ENCODE results near the gene GRIP2. TPM values are rescaled to one million over a fixed set of nuclear protein-coding genes. Genes with fewer than 3 reads are reported as not detected.

GRIP2 gene
- total RNA-seq, 1 experiment from 2014 or later = 0.43 TPM

- ChIA-PET CTCF (interaction anchor here (0.5 kb wide), 1 partner anchor 61 kb away, joined by 3 read pairs; no protein-coding TSS in a partner anchor), POLR2A (ENCODE audit: low non-redundant PET) (interaction anchor here (0.6 kb wide), 1 partner anchor 33 kb away, joined by 3 read pairs; no protein-coding TSS in a partner anchor)
- Histone ChIP-seq H3K36me3 (ENCODE audit: insufficient read depth, low read length, poor library complexity, severe bottlenecking) (no peaks in the 10 kb centered on the region), H3K9me3 (ENCODE audit: low read depth, low read length, poor library complexity, severe bottlenecking) (no peaks in the 10 kb centered on the region), H3K27me3 (replicated peaks; ENCODE audit: insufficient read depth, low read depth, low read length, poor library complexity) (no peaks in the 10 kb centered on the region), H3K4me1 (ENCODE audit: insufficient read depth, low read length, poor library complexity, severe bottlenecking) (no peaks in the 10 kb centered on the region), H3K27ac (ENCODE audit: low read depth, low read length, poor library complexity, severe bottlenecking) (no peak overlapping the region), H3K4me3 (ENCODE audit: low read depth, low read length, poor library complexity, severe bottlenecking) (no peak overlapping the region)
- TF ChIP-seq, protein P1, sequence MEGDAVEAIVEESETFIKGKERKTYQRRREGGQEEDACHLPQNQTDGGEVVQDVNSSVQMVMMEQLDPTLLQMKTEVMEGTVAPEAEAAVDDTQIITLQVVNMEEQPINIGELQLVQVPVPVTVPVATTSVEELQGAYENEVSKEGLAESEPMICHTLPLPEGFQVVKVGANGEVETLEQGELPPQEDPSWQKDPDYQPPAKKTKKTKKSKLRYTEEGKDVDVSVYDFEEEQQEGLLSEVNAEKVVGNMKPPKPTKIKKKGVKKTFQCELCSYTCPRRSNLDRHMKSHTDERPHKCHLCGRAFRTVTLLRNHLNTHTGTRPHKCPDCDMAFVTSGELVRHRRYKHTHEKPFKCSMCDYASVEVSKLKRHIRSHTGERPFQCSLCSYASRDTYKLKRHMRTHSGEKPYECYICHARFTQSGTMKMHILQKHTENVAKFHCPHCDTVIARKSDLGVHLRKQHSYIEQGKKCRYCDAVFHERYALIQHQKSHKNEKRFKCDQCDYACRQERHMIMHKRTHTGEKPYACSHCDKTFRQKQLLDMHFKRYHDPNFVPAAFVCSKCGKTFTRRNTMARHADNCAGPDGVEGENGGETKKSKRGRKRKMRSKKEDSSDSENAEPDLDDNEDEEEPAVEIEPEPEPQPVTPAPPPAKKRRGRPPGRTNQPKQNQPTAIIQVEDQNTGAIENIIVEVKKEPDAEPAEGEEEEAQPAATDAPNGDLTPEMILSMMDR (conservative IDR thresholded peaks at IDR 0.05; ENCODE audit: low read depth, low read length) = no peak
- no peak for TF ChIP-seq EZH2 (IDR thresholded peaks at IDR 0.05; ENCODE audit: borderline replicate concordance, low read depth, low read length, poor library complexity, severe bottlenecking)
- no peak for DNase-seq (ENCODE audit: low spot score)
- BruUV-seq (replicated peaks) = no TSS peak
- intact Hi-C loops (cut with micrococcal nuclease; ENCODE audit: unreplicated experiment) = no loop called here
These were observed 12.0 kb upstream of the GRIP2 start for GRCh38 chr3:14552041-14552648.

DNA sequence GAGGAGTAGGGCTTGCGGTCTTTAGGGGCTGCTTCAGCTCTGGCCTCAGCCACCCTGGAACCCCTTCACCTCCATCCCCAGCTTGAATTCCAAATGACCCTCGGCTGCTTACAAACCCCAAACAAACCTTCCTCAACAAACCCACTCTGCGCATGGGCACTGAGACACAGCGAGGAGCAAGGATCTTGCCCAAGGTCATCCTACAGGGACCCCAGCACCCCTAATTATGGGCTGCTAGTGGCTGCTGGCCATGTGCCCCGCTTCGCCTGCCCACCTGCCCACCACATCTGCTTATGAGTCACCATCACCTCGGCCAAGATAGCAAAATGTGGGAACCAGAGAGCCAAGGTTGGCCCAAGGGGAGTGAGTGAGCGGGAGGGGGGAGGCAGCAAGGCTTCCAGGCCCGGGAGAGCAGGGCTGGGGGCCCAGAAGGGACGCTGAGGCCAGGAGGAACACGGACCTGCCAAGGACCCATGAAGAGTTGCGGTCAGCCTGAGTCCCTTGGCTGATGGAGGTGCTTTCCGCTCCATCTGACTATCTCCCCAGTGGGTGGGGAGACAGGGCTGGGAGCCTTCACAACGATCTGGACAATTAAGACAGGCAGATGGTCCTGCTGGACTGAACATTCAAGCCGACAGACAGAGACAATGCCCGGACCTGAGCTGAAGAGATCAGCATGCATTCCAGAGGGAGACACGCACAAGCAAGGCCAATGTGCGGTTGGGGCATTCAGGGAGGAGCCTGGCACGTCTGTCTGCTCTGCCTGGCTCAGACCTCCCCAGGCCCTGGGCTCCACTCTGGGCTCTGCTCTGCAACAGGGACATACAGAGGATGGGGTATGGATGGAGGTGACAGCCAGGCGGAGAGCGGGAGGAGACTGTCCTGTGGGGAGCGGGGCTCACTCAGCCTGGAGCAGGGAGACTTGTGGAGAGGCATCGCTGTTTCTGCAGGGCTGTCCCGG lies 10.8 kb upstream of the GRIP2 start:
- H3K9me3 ChIP-seq (ENCODE audit: low read depth, low read length, poor library complexity, severe bottlenecking) = no peaks in the 10 kb centered on the region
- no peaks in the 10 kb centered on the region for H3K27me3 ChIP-seq (replicated peaks; ENCODE audit: insufficient read depth, low read depth, low read length, poor library complexity)
- no peak for DNase-seq (ENCODE audit: low spot score)
- no peaks in the 10 kb centered on the region for H3K4me1 ChIP-seq (ENCODE audit: insufficient read depth, low read length, poor library complexity, severe bottlenecking)
- CTCF ChIA-PET = no interaction called here
- H3K27ac ChIP-seq (ENCODE audit: low read depth, low read length, poor library complexity, severe bottlenecking) = no peak overlapping the region
- no peaks in the 10 kb centered on the region for H3K36me3 ChIP-seq (ENCODE audit: insufficient read depth, low read length, poor library complexity, severe bottlenecking)
- TF ChIP-seq, protein P1 (conservative IDR thresholded peaks at IDR 0.05; ENCODE audit: low read depth, low read length) = no peak
- TF ChIP-seq EZH2 (IDR thresholded peaks at IDR 0.05; ENCODE audit: borderline replicate concordance, low read depth, low read length, poor library complexity, severe bottlenecking) = no peak
- intact Hi-C loops (cut with micrococcal nuclease; ENCODE audit: unreplicated experiment) = no loop called here
- POLR2A ChIA-PET (ENCODE audit: low non-redundant PET) = no interaction called here
- no TSS peak for BruUV-seq (replicated peaks)
- no peak overlapping the region for H3K4me3 ChIP-seq (ENCODE audit: low read depth, low read length, poor library complexity, severe bottlenecking)

DNA sequence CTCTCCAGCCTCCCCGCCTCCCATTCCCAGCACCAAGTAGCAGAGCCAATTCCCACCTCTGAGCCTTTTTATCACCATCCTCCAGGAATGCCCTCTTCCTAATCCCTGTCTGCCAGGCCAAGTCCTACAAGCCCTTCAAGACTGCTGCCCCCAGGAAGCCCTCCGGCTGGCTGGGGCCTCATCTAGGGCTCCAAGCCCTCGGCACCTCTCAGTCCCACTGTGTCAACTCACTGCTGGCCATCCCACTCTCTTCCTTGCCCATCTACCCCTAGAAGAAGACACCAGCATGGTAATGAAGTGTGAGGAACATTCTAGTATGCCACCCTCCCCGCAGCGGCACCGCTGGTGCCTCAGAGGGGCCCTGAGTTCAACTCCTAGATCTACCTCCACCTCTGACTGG lies 10.0 kb upstream of the GRIP2 start:
- DNase-seq (ENCODE audit: low spot score) = no peak
- no peak for TF ChIP-seq EZH2 (IDR thresholded peaks at IDR 0.05; ENCODE audit: borderline replicate concordance, low read depth, low read length, poor library complexity, severe bottlenecking)
- TF ChIP-seq, protein P1 (conservative IDR thresholded peaks at IDR 0.05; ENCODE audit: low read depth, low read length) = no peak
- intact Hi-C loops (cut with micrococcal nuclease; ENCODE audit: unreplicated experiment) = no loop called here
- Histone ChIP-seq H3K9me3 (ENCODE audit: low read depth, low read length, poor library complexity, severe bottlenecking) (no peaks in the 10 kb centered on the region), H3K36me3 (ENCODE audit: insufficient read depth, low read length, poor library complexity, severe bottlenecking) (no peaks in the 10 kb centered on the region), H3K27me3 (replicated peaks; ENCODE audit: insufficient read depth, low read depth, low read length, poor library complexity) (no peaks in the 10 kb centered on the region), H3K4me1 (ENCODE audit: insufficient read depth, low read length, poor library complexity, severe bottlenecking) (no peaks in the 10 kb centered on the region), H3K4me3 (ENCODE audit: low read depth, low read length, poor library complexity, severe bottlenecking) (no peak overlapping the region), H3K27ac (ENCODE audit: low read depth, low read length, poor library complexity, severe bottlenecking) (no peak overlapping the region)
- BruUV-seq (replicated peaks) = no TSS peak
- CTCF ChIA-PET = interaction anchor here (0.7 kb wide), 1 partner anchor 25 kb away, joined by 3 read pairs; no protein-coding TSS in a partner anchor
- POLR2A ChIA-PET (ENCODE audit: low non-redundant PET) = no interaction called here
